CD4-positive, alpha-beta T cell treated with Interferon gamma for 1 hour (primary cell): ENCODE data around the gene GNB1L.
A peak's percentile ranks its signal among the peaks of the same experiment; 100 is the strongest.

Source experiments
- DNase-seq: peaks from one replicate; pipeline ENCODE4 v3.0.0-alpha.2; 2020

GNB1L gene

DNA sequence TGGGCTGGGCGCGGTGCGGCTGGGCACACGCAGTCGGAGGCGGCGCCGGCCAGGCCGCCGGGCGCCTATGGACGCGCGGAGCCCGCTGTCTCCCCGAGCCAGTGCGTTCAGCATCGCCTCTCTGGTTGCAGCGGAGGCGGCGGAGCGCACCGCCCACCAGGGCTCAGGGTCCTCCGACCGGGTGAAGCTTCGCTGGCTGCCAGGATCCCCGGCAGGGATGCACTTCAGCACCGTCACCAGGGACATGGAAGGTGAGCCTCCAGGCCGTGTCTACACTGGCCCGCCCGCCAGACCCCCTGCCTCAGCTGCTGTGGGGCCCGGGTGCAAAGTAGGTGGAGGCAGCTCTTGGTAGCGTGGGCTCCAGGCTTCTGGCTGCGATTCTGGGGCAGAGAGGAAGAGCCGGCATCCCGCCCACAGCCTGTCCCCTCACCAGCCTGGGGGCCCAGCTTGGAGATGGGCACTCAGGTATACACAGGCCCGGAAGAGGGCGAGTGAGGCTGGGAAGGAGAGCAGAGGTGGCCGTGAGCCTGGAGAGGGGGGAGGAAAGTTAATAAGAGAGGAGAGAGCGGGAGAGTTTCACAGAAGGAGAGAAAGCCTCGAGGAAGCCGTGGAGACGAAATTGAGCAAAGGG lies 95.1 kb downstream of the GNB1L start:
- DNase-seq = no peak

DNA sequence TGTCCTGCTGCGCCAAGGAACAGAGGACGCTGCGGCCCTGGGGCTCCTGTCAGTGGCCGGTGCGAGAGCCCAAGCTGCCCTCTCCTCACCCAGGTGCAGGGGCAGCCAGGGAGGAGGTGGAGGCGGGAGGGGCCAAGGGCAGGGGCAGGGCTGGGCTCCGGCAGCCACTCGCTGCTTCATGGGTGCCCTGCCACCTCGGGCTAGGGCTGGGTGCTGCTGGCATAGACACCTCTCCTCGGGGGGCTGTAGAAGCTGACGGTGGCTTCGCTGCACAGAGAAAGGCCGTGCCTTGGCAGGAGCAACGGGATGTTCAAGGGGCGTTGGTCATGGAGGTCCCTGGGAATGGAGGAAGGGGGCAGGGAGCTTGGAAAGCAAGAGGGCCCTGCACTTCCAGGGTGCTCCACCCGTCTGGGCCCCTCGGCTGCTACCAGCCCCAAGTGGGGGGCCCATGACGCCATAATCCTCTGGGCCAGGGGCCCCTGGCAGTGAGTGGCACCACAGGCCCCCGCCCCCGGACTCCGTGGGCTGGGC lies 95.7 kb downstream of the GNB1L start:
- no peak for DNase-seq

GRCh38 chr22:19757985-19758895 lies 96.4 kb downstream of the GNB1L start:
- no peak for DNase-seq

GRCh38 chr22:19757140-19757984 lies 97.3 kb downstream of the GNB1L start:
- peak; percentile 6 for DNase-seq

DNA sequence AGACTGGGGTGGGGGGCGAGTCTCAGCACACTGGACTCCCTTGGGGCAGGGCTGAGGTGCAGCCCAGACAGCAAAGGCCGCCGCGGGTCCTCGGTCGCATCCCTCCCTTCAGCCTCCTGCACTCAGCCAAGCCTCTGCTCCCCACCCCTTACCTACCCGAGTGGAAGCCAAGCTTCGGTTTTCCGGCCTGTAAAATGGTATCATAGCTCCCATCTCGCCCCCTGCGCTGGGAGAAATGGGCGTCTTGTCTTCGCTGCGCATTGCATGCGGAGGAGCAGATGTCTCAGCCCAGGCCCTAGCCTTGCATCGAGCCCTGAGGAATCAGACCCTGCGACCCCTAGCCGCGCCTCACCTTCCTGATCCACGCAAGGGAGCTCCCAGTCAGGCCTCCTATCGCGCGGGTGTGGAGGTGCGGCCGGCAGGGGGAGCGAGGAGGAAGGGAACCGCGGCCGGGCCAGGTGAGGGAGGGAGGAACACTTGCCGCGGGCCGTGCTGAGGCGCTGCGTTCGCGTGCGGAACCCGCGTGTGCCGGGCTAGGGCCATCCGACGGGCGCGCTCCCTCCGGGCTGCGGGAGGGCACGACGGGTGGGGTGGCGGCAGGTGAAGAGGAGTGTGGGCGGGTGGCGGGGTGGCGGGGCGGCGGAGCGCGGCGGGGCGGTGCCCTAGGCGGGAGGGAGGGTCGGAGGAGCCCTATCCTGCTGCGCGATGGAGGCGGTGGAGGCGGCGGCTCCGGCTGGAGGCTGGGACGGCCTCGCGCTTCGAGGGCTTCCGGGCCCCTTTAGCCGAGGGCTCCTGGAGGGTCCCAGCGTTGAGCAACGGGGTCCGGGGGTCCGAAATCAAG lies 98.2 kb downstream of the GNB1L start:
- DNase-seq = peak; percentile 60

DNA sequence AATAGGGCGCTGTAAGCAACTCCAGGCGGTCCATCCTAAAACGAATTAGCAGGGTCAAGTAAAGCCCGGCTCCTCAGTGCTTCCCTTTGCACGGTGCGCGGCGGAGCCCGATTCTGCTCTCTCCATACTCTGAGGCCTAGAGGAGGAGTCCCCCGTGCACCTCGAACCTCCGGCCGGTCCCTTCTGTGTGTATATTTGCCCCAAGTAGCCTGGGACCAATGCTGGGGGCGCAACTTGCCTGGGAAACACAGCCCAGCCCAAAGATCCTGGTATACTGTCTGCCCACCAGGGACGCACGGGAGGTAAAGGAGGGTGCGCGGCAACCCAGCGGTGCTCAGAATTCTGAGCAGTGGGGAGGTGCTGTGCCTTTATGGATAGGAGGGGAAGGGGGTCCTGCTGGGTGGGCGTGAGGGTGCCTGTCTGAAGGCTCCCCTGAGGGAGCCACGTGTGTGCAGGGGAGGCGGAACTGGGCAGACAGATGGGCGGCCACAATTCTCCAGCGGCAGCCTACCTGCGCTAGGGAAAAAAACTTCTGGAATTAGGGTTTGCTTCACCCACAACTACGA lies 98.9 kb downstream of the GNB1L start:
- DNase-seq = no peak

DNA sequence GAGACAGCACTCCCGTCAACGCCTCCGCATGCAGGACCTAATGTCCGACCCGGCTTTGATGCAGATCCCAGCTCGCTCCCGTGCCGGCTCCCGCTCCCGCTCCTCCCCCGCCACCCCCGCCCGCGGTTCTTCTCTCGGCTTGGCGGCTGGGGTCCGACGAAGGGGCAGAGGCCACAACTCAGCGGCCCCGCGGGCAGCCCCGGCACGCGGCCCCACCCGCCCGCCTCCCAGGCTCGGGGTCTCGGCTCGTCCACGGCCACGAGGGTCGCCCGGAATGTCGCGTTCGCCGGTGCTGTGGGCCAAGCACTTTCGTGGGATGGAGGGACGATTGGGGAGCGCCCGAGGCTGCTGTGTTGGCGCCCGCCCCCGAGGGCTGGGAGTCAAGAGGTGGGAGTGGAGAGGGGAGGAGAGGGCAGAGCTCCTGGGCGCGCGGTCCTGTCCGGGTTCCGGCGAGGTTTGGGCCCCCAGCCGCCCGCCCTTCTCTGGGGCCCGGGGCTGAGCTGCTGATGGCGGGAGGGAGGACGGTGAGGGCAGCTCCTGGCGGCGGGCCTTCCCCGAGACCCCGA lies 99.4 kb downstream of the GNB1L start:
- no peak for DNase-seq

- DNase-seq = no peak
Observed at GRCh38 chr22:19754701-19755144, 100.0 kb downstream of the GNB1L start.

GRCh38 chr22:19753996-19754700 lies 100.5 kb downstream of the GNB1L start:
- DNase-seq = no peak

DNA sequence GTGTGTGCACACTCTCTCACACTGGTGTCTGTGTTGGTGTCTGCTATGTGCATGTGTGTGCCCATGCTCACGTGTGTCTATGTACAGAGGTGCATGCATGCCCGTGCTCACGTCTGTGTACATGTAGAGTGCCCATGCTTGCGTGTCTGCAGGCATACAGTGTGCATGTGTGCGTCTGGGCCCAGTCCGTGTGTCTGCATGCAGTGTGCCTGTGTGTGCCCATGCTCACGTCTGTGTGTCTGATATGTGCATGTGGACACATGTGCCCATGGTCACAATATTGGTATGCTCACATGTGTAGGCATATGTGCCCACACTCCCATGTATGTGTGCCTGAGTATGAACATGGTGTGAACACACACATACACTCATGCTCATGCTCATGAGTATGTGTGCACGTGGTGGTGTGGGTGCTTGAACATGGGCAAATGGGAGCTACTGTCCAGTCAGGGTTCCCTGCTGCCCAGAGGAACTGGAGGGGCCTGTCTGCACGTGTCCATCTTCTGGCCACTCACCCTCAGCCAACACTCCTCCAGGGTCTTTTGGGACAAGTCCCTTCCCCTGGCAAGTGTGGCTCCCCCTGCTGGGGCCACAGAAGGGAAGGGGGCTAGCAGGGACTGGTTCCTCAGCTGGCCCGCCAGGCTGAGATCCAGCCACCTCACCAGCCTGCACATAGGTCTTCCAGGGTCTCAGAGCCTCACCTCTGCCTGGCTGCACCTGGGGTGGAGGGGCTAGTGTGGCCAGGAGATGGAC lies 101.4 kb downstream of the GNB1L start:
- DNase-seq = no peak

- DNase-seq = no peak
Observed at GRCh38 chr22:19751497-19752245, 103.0 kb downstream of the GNB1L start.

GRCh38 chr22:19750507-19751490 lies 103.9 kb downstream of the GNB1L start:
- DNase-seq = no peak

GRCh38 chr22:19749876-19750275 lies 104.8 kb downstream of the GNB1L start:
- DNase-seq = no peak

- DNase-seq = no peak
Observed at GRCh38 chr22:19748991-19749664, 105.5 kb downstream of the GNB1L start.

GRCh38 chr22:19748139-19748538 lies 106.5 kb downstream of the GNB1L start:
- DNase-seq = no peak

DNA sequence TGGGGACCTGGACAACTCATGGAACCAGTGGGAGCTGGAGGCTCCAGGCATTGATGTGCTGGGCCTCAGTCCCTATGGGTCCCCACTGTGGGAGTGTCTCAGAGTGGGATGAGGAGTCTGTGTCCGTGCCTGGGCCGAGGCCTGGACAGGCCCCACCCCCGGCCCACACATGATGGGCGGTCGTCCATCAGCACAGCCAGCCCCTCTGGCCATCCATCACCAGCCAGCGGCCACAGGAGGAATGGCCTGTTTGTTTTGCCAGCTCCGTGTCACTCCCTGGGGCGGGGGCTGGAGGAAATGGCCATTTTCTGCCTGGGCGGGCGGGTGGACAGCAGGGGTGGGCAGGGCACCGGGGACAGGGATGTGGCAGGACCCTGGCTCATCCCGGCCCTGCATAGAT lies 107.1 kb downstream of the GNB1L start:
- DNase-seq = no peak

DNA sequence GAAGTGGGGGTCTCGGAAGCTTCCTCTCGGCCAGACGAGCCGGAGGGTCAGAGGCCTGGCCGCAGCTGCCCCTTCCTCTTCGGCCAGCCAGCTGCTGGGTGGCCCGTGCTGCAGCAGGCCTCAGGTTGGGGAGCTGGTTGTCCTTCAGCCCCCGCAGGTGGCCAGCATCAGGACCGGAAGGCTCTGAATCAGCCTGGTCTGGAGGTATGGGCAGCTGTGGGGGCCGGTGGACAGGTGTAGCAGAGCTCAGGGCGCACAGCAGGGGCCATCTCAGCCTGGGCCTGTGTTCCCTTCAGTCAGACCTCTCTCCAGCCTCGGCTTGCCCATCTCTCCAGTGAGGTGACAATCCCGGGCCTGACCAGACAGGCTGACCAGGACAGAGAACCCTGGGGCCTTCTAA lies 107.9 kb downstream of the GNB1L start:
- no peak for DNase-seq
